HG02678 (cell line): ENCODE data around the gene CAPN11.

Experiments used
- ATAC-seq: cut with Tn5 transposase; IDR thresholded peaks from one replicate; pipeline ENCODE4 v1.9.1; 2021; ENCODE audit warnings: mild to moderate bottlenecking, moderate library complexity; ENCODE audit not compliant: unreplicated experiment

Gene CAPN11

DNA sequence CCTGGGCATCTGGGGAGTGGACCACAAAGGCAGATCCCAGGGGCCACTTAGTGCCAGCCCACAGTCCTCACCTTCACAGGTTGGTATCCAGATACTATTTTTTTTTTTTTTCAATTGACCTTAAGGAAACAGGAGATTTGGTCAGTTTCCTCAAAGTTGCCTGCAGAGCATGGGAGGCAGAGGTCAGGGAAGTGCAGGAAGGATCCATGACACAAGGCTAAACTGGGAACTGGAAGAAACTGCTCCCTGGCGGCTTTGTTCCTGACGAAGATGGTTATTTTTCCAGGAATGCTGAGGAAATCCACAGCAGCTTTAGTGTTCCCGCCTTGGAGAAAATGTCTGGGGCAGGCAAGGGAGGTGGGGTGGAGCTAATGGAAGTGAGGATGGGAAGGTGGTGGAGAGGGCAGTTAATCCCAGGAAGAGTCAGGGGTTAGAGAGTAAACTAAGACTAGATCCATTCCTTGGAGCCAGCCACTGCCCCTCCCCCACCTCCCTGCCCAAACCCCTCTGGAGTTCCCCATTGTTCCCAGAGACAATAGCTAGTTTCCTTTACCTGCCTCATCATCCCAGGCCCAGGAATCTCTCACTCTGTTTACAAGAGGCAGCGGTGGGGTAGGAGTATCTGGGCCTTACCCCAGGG is 43.8 kb downstream of the CAPN11 start:
- ATAC-seq: no peak

GRCh38 chr6:44202972-44203750 is 44.5 kb downstream of the CAPN11 start:
- ATAC-seq: no peak

DNA sequence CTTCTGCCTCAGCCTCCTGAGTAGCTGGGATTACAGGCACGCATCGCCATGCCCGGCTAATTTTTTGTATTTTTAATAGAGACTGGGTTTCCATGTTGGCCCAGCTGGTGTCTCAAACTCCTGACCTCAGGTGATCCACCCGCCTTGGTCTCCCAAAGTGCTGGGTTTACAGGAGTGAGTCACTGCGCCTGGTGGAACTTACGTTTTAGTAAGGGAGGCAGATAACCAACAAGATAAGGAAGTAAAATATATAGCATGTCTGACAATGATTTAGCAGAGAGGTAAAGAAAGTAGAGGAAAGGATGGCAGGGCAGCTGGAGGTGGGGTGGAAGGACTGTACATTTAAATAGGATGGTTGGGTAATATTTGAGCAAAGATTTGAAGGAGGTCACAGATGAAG is 45.3 kb downstream of the CAPN11 start:
- no peak for ATAC-seq

DNA sequence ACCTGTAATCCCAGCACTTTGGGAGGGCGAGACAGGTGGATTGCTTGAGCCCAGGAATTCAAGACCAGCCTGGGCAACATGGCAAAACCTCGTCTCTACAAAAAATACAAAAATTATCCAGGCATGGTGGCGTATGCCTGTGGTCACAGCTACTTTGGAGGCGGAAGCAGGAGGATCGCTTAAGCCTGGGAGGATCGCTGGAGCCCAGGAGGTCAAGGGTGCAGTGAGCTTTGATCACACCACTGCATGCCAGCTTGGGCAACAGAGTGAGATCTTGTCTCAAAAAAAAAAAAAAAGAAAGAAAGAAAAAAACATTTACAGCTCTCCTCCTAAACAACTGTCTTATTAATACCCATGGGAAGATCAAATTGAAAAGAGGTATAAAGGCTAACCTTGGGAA is 49.3 kb downstream of the CAPN11 start:
- ATAC-seq: no peak

- ATAC-seq: no peak
Observed at GRCh38 chr6:44211284-44211683, 52.7 kb downstream of the CAPN11 start.

DNA sequence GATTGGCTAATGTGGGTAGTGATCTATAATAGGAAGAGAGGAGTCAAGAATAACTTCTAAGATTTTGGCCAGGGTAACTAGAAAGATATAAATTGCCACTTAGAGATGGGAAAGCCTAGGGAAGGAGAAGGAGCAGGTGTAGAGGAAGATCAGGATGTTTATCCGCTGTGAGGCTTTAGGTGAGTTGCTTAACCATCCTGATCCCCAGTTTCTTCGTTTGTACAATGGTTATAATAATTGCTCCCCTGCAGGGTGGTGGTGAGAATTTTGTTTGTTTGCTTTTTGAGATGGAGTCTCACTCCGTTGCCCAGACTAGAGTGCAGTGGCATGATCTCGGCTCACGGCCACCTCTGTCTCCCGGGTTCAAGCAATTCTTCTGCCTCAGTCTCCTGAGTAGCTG is 55.7 kb downstream of the CAPN11 start:
- no peak for ATAC-seq

DNA sequence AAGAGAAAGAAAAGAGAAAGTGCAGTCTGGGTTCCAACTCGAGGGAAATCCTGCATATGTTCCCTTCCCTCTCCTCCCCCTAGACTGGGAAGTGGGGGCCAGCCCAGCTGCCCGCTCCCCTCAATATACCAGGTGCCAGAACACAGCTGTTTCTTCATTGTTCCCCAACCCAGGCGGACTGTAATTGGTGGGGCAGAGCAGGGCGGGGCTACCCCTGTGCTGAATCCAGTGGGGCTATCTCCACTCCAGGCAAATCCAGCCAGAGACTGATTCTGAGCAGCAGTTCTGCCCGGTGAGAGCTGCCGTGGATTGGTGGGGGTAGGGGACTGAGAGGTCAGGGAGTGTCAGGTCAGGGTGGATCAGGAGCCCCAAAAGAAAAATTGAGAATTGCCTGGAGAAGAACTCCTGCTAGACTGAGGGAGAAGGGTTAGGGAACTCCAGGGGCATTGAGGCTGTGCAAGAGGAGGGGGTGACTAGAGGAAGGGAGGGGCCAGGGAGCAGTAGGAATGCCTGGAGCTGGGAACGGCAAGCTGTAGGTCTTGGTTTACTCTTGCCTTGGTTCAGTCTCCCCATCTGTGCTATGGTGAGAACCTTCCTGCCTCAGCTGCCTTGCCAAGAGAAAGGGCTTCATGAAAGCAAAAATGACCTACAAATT is 58.2 kb downstream of the CAPN11 start, which contains the start of gene MYMX:
MYMX (plus strand) TSS at position 250 of the 655 bp plus-strand sequence. CDS start 546 bp downstream, outside the sequence.
- no peak for ATAC-seq

GRCh38 chr6:44217332-44218143 is 58.9 kb downstream of the CAPN11 start:
- ATAC-seq: no peak

DNA sequence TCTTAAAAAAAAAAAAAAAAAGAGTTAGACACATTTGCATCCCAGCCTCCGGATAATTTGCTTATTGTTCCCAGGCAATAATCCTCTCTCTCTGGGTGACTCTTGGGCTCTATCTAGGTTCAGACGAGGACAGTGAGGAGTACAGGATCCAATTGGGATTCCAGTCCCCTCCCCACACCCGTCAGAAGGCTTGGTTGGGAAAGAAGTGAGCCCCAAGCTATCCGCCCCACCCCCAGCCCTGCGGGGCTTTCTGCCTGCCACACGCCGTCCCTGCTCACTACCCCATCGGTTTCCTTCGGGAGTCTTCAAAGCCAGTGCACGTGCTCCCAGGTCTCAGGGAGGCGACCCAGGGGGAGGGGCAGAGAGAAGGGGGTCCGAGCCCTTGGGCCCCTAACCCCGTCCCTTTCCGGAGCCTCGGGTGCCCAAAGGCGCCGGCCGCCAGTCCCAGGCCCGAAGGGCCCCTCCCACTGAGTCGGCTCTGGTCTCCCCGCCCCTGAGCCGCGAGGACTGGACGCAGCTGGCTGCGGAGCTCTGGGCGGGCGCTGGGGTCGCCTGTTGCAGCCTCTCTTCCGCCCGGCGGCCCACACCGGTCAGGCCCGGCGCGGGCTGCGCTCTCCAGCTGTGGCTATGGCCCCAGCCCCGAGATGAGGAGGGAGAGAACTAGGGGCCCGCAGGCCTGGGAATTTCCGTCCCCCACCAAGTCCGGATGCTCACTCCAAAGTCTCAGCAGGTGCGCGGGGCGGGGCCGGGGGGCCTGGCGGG is 60.6 kb downstream of the CAPN11 start:
- peak; percentile 57 for ATAC-seq

GRCh38 chr6:44219815-44220784 is 61.5 kb downstream of the CAPN11 start:
- no peak for ATAC-seq

- ATAC-seq: no peak
Observed at GRCh38 chr6:44220913-44221290, 62.3 kb downstream of the CAPN11 start.

- ATAC-seq: peak; percentile 34
Observed at GRCh38 chr6:44221291-44221960, 62.8 kb downstream of the CAPN11 start.

- ATAC-seq: no peak
Observed at GRCh38 chr6:44221961-44222335, 63.3 kb downstream of the CAPN11 start.

- ATAC-seq: peak; percentile 1
Observed at GRCh38 chr6:44222486-44223318, 64.1 kb downstream of the CAPN11 start.

DNA sequence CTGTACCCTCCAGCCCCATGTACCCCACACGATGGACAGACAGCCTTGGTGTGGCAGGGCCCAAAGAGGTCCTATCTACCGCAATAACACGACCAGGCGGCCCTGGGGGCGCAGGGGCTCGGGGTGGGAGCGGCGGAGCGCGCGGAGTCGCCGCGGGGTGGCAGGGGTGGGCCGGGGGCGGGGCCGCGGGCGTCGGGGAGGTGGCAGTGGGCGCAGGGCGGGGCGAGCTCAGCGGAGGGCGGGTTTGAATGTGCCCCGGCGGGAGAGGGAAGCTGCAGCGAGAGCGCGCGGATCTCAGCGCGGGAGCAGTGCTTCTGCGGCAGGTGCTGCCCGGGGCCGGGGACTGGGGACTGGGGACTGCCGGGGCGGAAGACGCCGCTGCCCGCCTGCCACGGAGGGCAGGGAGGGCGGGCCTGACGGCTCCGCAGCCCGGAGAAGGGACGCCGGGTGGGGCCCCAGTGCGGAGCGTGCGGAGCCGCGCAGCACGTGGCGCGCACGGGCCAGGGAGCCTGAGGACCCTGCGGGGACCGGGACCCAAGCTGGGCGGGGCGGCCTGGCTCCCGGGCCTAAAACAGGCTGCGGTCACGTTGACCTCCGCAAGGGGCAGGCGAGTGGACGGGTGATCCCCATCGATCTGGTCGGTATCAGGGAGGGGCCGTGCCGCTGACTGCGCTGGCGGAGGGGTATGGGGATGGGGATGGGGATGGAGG is 64.9 kb downstream of the CAPN11 start, which contains the start of gene SLC29A1:
SLC29A1 (plus strand) TSS at position 277 of the 710 bp plus-strand sequence. CDS start 3,719 bp downstream, outside the sequence.
- ATAC-seq: peak; percentile 48

DNA sequence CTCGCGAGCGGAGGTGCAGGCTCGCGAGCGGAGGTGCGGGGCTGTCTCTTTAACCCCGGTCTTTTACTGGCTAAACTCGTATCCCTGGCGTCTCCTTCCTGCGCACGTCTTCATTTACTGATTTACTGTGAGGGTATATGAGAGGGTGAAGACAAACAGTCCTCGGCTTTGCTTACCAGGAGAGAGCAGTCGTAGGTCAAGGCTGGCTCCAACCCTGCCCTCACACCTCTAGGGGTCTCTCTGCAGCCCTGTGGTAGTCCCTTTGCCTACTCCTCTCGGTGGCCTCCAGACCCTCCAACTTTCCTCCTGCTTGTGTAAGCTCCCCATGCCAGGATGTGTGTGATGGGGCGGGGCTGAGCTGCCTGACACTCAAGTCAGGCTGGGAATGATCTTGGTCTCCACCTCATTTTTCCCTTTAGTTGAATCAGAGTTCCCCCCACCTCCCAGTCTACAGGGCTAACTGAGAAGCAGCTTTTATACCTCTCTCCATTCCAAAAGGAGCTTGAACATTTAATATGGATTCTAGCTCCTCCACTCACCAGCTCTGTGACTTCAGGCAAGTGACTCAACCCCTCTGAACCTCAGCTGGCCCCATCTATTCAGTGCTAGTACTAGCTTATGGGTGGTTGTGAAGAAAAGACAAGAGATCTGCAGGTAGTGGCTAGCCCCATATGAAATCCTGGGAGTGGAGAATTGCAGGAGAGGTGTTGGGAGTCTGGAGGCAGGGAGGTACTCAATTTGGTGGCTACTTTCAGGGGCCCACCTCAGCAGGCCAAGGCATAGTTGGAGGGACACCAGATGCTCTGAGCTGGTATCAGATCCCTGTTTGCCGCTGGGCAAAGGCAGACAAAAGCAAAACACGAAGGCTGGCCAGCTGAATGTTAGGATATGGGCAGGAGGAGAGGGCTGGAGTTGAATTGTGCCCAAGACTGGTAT is 65.7 kb downstream of the CAPN11 start:
- ATAC-seq: peak; percentile 11
